HEK293T (cell line): ENCODE measurements around the gene STPG1.

ENCODE experiments used
- ARNT ChIP-seq: fragments of 450-650 bp; IDR thresholded peaks from 2 replicates; pipeline ENCODE4 v1.6.1; 2017; ENCODE audit warnings: mild to moderate bottlenecking
- BHLHE40 ChIP-seq: fragments of 450-650 bp; IDR thresholded peaks from 2 replicates; pipeline ENCODE4 v1.6.1; 2016; ENCODE audit warnings: mild to moderate bottlenecking, moderate library complexity, borderline replicate concordance
- CTBP1 ChIP-seq: fragments of 450-650 bp; IDR thresholded peaks from 2 replicates; pipeline ENCODE4 v1.6.1; 2016; ENCODE audit warnings: borderline replicate concordance
- ELF4 ChIP-seq: fragments of 450-650 bp; IDR thresholded peaks from 2 replicates; pipeline ENCODE4 v1.6.1; 2017; ENCODE audit warnings: antibody characterized with exemption
- FOXA1 ChIP-seq: fragments of 450-650 bp; IDR thresholded peaks from 2 replicates; pipeline ENCODE4 v1.6.1; 2016; ENCODE audit warnings: mild to moderate bottlenecking
- FOXK2 ChIP-seq: fragments of 450-650 bp; IDR thresholded peaks from 2 replicates; pipeline ENCODE4 v1.6.1; 2016; ENCODE audit warnings: mild to moderate bottlenecking
- FOXM1 ChIP-seq: fragments of 450-650 bp; IDR thresholded peaks from 2 replicates; pipeline ENCODE4 v1.6.1; 2017; ENCODE audit warnings: mild to moderate bottlenecking, borderline replicate concordance
- HDGF ChIP-seq: fragments of 450-650 bp; IDR thresholded peaks from 2 replicates; pipeline ENCODE4 v1.6.1; 2017; ENCODE audit warnings: antibody characterized with exemption, borderline replicate concordance
- NFRKB ChIP-seq: fragments of 450-650 bp; IDR thresholded peaks from 2 replicates; pipeline ENCODE4 v1.6.1; 2016; ENCODE audit warnings: mild to moderate bottlenecking, moderate library complexity
- PKNOX1 ChIP-seq: fragments of 450-650 bp; IDR thresholded peaks from 2 replicates; pipeline ENCODE4 v1.6.1; 2016
- SP1 ChIP-seq: fragments of 450-650 bp; IDR thresholded peaks from 2 replicates; pipeline ENCODE4 v1.6.1; 2017
- SUZ12 ChIP-seq: fragments of 450-650 bp; IDR thresholded peaks from 2 replicates; pipeline ENCODE4 v1.6.1; 2016; ENCODE audit warnings: mild to moderate bottlenecking
- TARDBP ChIP-seq: fragments of 450-650 bp; IDR thresholded peaks from 2 replicates; pipeline ENCODE4 v1.6.1; 2016
- ZNF384 ChIP-seq: fragments of 450-650 bp; IDR thresholded peaks from 2 replicates; pipeline ENCODE4 v1.6.1; 2016

GRCh38 chr1:24438423-24438901 is 24.9 kb upstream of the STPG1 start:
- no peak for TF ChIP-seq SUZ12
- TF ChIP-seq TARDBP: no peak
- no peak for TF ChIP-seq SP1
- no peak for TF ChIP-seq FOXM1
- TF ChIP-seq ELF4: no peak
- no peak for TF ChIP-seq FOXK2
- TF ChIP-seq PKNOX1: no peak
- no peak for TF ChIP-seq NFRKB
- no peak for TF ChIP-seq CTBP1
- TF ChIP-seq BHLHE40: no peak
- TF ChIP-seq ZNF384: no peak
- TF ChIP-seq HDGF: no peak
- TF ChIP-seq FOXA1: no peak
- no peak for TF ChIP-seq ARNT
